Measurements from ENCODE around the gene ACER2.

- TF ChIP-seq CTCF (IDR thresholded peaks at IDR 0.05; ENCODE audit: poor library complexity) (no peak), EZH2 (IDR thresholded peaks at IDR 0.05; ENCODE audit: borderline replicate concordance) (no peak)
These were observed 86.6 kb downstream of the ACER2 start for GRCh38 chr9:19495186-19496028.

All from hepatocyte (in vitro differentiated cells).